Head of caudate nucleus (tissue), 42 donors: ENCODE results near the gene SRGN.
"Not testable (repeated sequence)": the region's sequence is repeated elsewhere in the genome, so short reads cannot be mapped to it uniquely, and the experiment has no call there.

ENCODE experiments used
- DNase-seq, 42 donors: peaks; one replicate each; pipeline versions ENCODE4 v3.0.0 to v3.0.0-alpha.2; 2020 to 2021; ENCODE audit warnings: mixed read lengths in 7 of 42
- intact Hi-C: fragments of 100-400 bp; cut with DNase I; formaldehyde crosslinking; loops from one replicate; pipeline ENCODE4 v1.15.0; 2022

Gene SRGN

GRCh38 chr10:69087590-69088470, at the start of gene SRGN:
TSS of gene SRGN (plus strand) at chr10:69088103. CDS start at chr10:69088158, 55 bp downstream.
- peak in 31 of 42 donors; percentile 15 to 68 (median 37) for DNase-seq
- intact Hi-C loops, result no loop called here

GRCh38 chr10:69040904-69041303, 47.0 kb upstream of the SRGN start:
- intact Hi-C loops, DNase-seq: not testable (repeated sequence)

GRCh38 chr10:69042417-69042816, 45.5 kb upstream of the SRGN start:
- intact Hi-C loops, result no loop called here
- no peak for DNase-seq

- no peak for DNase-seq
- intact Hi-C loops, result no loop called here
These were observed 45.1 kb upstream of the SRGN start for GRCh38 chr10:69042838-69043237.

GRCh38 chr10:69043931-69044531, 43.9 kb upstream of the SRGN start:
- intact Hi-C loops, result no loop called here
- DNase-seq, result no peak

GRCh38 chr10:69044546-69044945, 43.4 kb upstream of the SRGN start:
- intact Hi-C loops, result no loop called here

GRCh38 chr10:69045441-69046300, 42.2 kb upstream of the SRGN start:
- intact Hi-C loops, result no loop called here
- peak in 2 of 42 donors; percentile 34 to 40 for DNase-seq

More at GRCh38 chr10:69044546-69044945, 43.4 kb upstream of the SRGN start:
- DNase-seq, result no peak

- no peak for DNase-seq
- intact Hi-C loops, result no loop called here
These were observed 40.6 kb upstream of the SRGN start for GRCh38 chr10:69047111-69047832.

GRCh38 chr10:69048103-69048502, 39.8 kb upstream of the SRGN start:
- DNase-seq, result peak in 26 of 42 donors; percentile 17 to 63 (median 36)
- intact Hi-C loops, result no loop called here

- intact Hi-C loops, result no loop called here
- DNase-seq, result peak in 9 of 42 donors; percentile 7 to 49 (median 18)
These were observed 38.3 kb upstream of the SRGN start for GRCh38 chr10:69049566-69049961.

- intact Hi-C loops, result no loop called here
- peak in 22 of 42 donors; percentile 17 to 55 (median 39) for DNase-seq
These were observed 36.6 kb upstream of the SRGN start for GRCh38 chr10:69051303-69051702.

- intact Hi-C loops, result no loop called here
- peak in 15 of 42 donors; percentile 7 to 55 (median 32) for DNase-seq
These were observed 36.0 kb upstream of the SRGN start for GRCh38 chr10:69051710-69052487.

GRCh38 chr10:69052736-69053135, 35.2 kb upstream of the SRGN start:
- DNase-seq, result no peak
- intact Hi-C loops, result no loop called here

GRCh38 chr10:69055241-69055640, 32.7 kb upstream of the SRGN start:
- intact Hi-C loops, result no loop called here
- no peak for DNase-seq

- DNase-seq, result peak in 8 of 42 donors; percentile 8 to 52 (median 24)
- intact Hi-C loops, result no loop called here
These were observed 31.8 kb upstream of the SRGN start for GRCh38 chr10:69056129-69056528.

GRCh38 chr10:69056536-69057260, 31.2 kb upstream of the SRGN start:
- DNase-seq, result no peak
- intact Hi-C loops, result no loop called here

- peak in 37 of 42 donors; percentile 12 to 64 (median 40) for DNase-seq
- intact Hi-C loops, result no loop called here
These were observed 30.5 kb upstream of the SRGN start for GRCh38 chr10:69057261-69057950.
